GM12865 (cell line): Measurements from ENCODE around the gene FAM174C.

ENCODE experiments used
- DNase-seq: peaks from one replicate; pipeline ENCODE4 v3.0.0; 2010; ENCODE audit warnings: low read depth
- H3K4me3 ChIP-seq: 2 replicates; pipeline ENCODE4 v1.5.1; 2011; ENCODE audit warnings: mild to moderate bottlenecking, low read depth, low read length, control low read depth
- TF ChIP-seq, protein P1 (sequence below): IDR thresholded peaks from 2 replicates; pipeline ENCODE4 v1.5.1; 2011; ENCODE audit warnings: low read length, control low read depth, low read depth, inconsistent platforms; ENCODE audit not compliant: insufficient read depth; ENCODE audit errors: missing control alignments

Gene FAM174C

DNA sequence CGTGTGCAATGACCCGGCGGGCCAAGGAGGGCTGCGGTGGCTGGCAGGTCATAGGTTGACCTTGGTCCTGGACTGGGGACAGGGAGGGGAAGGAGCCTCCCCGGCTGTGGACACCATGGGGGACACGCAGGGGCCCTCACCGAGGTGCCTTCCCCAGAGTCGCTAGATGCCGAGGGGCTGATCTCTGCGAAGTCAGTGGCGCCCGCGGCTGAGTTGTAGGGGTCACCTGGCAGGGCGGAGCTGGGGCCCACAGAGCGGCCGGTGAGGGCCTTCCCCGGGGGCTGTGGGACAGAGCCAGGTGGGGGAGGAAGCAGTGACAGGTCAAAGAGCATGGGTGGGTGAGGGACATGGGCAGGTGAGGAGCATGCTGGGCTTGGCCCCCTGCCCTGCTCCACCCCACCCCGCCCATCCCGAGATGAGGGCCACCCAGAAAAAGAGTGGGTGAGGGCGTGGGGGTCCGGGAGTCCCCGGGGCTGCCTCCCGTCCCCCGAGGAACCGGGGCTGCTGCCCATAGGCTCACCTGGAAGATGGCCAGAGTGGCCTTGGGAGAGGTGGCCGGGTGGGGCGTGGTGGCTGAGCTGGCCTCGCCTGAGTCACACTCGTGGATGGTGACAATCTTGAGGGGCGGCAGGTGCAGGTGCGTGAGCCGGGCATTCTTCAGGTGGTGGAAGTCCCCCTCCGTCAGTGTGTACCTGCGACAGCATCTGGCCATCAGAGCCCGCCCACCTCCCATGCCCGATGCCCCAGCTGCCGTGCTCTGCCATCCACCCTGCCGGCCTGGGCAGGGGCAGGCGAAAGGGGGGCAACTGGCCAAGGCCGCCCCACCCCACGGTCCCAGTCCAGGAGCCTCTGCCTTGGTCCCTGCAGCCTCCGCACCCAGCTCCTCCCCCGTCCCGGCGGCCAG is 41.0 kb upstream of the FAM174C start:
- no peak overlapping the region for H3K4me3 ChIP-seq
- TF ChIP-seq, protein P1, sequence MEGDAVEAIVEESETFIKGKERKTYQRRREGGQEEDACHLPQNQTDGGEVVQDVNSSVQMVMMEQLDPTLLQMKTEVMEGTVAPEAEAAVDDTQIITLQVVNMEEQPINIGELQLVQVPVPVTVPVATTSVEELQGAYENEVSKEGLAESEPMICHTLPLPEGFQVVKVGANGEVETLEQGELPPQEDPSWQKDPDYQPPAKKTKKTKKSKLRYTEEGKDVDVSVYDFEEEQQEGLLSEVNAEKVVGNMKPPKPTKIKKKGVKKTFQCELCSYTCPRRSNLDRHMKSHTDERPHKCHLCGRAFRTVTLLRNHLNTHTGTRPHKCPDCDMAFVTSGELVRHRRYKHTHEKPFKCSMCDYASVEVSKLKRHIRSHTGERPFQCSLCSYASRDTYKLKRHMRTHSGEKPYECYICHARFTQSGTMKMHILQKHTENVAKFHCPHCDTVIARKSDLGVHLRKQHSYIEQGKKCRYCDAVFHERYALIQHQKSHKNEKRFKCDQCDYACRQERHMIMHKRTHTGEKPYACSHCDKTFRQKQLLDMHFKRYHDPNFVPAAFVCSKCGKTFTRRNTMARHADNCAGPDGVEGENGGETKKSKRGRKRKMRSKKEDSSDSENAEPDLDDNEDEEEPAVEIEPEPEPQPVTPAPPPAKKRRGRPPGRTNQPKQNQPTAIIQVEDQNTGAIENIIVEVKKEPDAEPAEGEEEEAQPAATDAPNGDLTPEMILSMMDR, result no peak
- no peak for DNase-seq

DNA sequence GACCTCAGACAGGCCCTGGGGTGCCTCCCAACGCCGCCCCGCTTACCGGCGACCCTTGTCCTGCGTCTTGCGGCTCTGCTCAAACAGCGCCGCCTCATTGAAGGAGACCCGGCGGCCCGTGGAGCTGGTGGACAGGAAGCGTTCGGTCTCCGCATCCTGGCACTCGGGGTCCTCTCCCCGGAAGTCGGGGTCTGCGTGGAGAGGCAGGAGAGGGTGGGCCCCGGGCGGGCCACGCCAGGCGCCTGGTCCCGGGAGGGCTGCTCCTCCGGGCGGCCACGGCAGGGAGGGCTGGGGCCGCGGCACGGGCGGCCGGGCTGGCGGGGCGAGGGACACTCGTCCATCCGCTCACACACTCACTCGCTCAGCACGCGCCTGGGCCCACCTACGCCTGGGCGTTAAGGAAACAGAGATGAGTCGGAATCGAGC is 40.4 kb upstream of the FAM174C start:
- DNase-seq, result no peak
- H3K4me3 ChIP-seq, result no peak overlapping the region
- TF ChIP-seq, protein P1, result no peak

DNA sequence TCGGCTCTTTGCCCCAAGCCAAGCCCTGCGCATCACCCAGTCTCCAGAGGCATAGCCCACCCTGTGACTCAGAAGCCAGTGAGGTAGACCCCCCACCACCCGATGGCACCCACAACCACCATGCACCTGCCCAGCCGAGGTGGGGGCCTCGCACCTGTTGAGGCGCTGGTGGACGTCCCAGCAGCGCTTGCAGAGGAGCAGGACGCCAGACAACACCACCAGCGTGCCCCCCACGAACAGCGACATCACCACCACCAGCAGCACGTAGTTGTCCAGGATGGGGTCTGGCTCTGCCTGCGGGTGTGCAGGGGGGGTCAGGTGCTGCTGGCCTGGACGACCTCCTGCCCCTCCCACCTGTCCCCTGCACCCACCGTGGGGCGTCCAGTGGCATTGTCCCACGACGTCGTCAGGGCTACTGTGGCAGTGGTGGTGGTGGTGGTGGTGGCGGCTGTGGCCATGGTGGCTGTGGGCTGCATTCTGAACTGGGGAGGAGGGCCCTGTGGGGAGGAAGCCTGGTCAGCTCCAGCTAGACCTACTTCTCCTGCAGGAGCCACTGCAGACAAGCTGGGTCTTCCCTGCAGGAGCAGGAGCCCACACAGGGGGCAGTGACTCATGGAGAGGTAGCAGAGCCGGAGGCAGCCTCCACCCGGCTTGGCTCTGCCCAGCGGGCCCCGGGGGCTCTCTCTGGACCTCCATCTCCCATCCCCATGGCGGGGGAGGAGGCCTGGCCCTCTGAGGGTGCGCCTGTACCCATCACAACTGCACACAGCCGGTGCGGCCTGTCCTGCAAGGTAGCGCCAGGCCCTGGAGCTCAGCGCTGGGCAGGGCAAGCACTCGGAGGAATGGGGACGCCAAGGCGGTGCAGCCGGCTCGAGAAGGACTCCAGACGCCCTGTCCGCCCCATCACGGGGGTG is 39.4 kb upstream of the FAM174C start:
- no peak overlapping the region for H3K4me3 ChIP-seq
- TF ChIP-seq, protein P1, result no peak
- no peak for DNase-seq

DNA sequence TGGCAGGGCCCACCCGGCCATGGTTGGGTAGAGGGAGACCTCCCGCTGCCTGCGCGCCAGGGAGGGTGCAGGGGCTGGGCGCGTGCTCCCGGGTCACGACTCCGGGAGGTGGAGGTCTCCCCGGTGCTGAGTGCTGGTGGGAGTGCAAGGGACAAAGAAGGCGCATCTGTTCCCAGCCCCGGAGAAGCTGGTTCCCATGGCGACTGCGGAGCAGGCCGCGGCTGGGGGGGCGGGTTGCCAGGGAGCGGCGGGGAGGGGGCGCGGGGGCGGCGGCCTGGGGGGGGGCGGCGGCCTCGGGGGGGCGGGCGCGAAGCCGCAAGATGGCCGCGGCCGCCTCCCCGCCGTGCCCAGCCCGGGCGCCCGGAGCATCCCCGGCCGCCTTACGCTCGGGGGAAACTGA is 38.8 kb upstream of the FAM174C start:
- DNase-seq, result no peak
- H3K4me3 ChIP-seq, result no peak overlapping the region

DNA sequence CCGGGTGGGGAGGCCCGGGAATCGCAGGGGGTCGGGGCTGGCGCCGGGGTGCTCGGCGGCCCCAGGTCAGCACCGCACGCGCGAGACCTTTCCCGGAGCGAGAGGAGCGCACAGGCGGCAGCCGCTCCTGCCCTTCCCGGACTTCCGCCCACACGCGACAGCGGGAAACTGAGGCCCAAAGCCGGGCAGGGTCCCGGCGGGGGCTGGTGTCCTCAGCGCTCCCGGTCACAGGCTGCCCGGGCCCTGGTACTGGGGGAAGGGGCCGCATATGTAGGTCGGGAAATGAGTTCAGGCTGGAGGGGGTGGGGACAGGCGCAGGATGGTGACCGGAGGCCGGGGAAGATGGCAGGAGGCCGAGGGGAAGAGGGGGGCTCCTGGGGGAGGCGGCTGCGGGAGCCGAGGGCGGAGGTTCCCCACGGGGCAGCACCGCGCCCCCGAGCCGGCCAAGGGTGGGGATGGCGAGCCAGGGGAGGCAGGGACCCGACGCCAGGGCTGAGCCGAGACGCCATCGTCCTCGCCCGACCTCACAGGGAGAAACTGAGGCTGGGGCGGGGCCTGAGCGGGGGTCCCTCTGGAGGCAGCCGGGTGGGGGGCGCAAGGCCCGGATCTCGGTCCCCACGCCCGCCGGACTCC is 38.2 kb upstream of the FAM174C start:
- H3K4me3 ChIP-seq, result peak overlapping the region; percentile 35
- no peak for DNase-seq
- TF ChIP-seq, protein P1, result no peak

More for the DNA sequence above, 38.8 kb upstream of the FAM174C start:
- TF ChIP-seq, protein P1, result no peak

DNA sequence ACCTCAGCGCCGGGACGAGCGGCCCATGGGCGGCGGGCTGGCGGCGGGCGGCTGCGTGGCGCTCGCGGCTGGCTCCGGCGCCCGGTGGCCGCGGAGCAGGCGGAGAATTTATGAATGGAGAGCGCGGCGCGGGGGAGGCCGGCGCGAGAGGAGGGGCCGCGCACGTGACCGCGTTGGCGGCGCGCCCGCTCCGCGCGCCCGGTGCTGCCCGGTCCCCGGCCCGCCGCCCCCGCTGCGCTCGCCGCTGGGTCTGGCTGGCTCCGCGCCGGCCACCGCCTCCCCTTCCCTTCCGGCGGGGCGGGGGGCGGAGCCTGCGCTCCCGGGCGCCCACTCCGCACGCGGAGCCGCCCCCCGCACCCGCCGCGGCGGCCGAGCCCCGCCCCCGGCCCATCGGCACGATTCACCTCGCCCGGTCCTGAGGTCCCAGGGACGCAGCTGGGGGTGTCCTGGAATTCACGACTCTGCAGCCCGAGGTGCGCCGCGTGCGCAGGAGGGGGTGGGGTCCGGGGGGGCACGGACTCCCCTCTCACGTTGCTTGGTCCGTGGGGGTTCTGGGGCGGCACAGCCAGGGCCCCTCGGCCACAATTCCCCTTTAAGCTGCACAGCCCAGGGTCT is 37.5 kb upstream of the FAM174C start, which contains the start of gene CBARP:
TSS of gene CBARP (minus strand) at position 252 of the 615 bp plus-strand sequence. CDS start 1,905 bp downstream, outside the sequence.
- H3K4me3 ChIP-seq, result peak within 1 kb of the TSS; percentile 35
- TF ChIP-seq, protein P1, result no peak
- DNase-seq, result no peak
